ENCODE results near the gene GXYLT1.

GRCh38 chr12:42103155-42103554 lies 41.5 kb downstream of the GXYLT1 start:
- TF ChIP-seq CTCF (IDR thresholded peaks at IDR 0.05; ENCODE audit: low read depth, low read length), result no peak
- TF ChIP-seq EZH2phosphoT487 (IDR thresholded peaks at IDR 0.05; ENCODE audit: low read depth), result no peak

Measured in OCI-LY3 (cell line).